Measurements from ENCODE around the gene NRP1. TPM values are rescaled to one million over a fixed set of nuclear protein-coding genes. Genes with fewer than 3 reads are reported as not detected.

NRP1 gene
- total RNA-seq, 1 donor from 2014 or later = not detected

- no peak overlapping the region for H3K4me3 Mint-ChIP-seq
- intact Hi-C loops (cut with micrococcal nuclease) = loop anchor here (5.0 kb wide), 3 partner anchors 37 to 502 kb away; partner anchors contain the start of gene ITGB1
- no peaks in the 10 kb centered on the region for H3K36me3 Mint-ChIP-seq (ENCODE audit: low read depth)
- H3K9me3 Mint-ChIP-seq = no peaks in the 10 kb centered on the region
- peaks cover 52% of the 10 kb centered on the region for H3K4me1 Mint-ChIP-seq
- peaks cover 2% of the 10 kb centered on the region for H3K27me3 Mint-ChIP-seq
- DNase-seq = no peak
- POLR2A ChIA-PET = interaction anchor here (1.3 to 1.4 kb wide), 2 partner anchors 21 to 146 kb away, joined by 3 read pairs; no protein-coding TSS in a partner anchor
- peak overlapping the region; percentile 38 for H3K27ac Mint-ChIP-seq
- CTCF ChIA-PET = interaction anchor here (1.5 to 3.9 kb wide), 2 partner anchors 133 to 146 kb away, joined by 3 to 34 read pairs; no protein-coding TSS in a partner anchor
- TF ChIP-seq CTCF (IDR thresholded peaks at IDR 0.05) = no peak
- ATAC-seq (ENCODE audit: low read depth) = no peak
Observed at GRCh38 chr10:33154590-33154989, 179.9 kb downstream of the NRP1 start.

GRCh38 chr10:33153968-33154327 is 180.5 kb downstream of the NRP1 start:
- CTCF ChIA-PET = interaction anchor here (1.2 to 3.9 kb wide), 3 partner anchors 132 to 359 kb away, joined by 3 to 34 read pairs (median 8); no protein-coding TSS in a partner anchor
- peaks cover 52% of the 10 kb centered on the region for H3K4me1 Mint-ChIP-seq
- no peak for TF ChIP-seq CTCF (IDR thresholded peaks at IDR 0.05)
- intact Hi-C loops (cut with micrococcal nuclease) = loop anchor here (5.0 kb wide), 3 partner anchors 37 to 502 kb away; partner anchors contain the start of gene ITGB1
- H3K27ac Mint-ChIP-seq = peak overlapping the region; percentile 79
- no peaks in the 10 kb centered on the region for H3K9me3 Mint-ChIP-seq
- H3K4me3 Mint-ChIP-seq = peak overlapping the region; percentile 29
- DNase-seq (no peak), ATAC-seq (ENCODE audit: low read depth) (peak; percentile 29)
- H3K27me3 Mint-ChIP-seq = peaks cover 2% of the 10 kb centered on the region
- POLR2A ChIA-PET = interaction anchor here (0.9 to 1.4 kb wide), 5 partner anchors 18 to 183 kb away, joined by 3 to 11 read pairs (median 4); no protein-coding TSS in a partner anchor
- H3K36me3 Mint-ChIP-seq (ENCODE audit: low read depth) = no peaks in the 10 kb centered on the region

GRCh38 chr10:33153251-33153967 is 181.1 kb downstream of the NRP1 start:
- peaks cover 52% of the 10 kb centered on the region for H3K4me1 Mint-ChIP-seq
- DNase-seq (no peak), ATAC-seq (ENCODE audit: low read depth) (peak; percentile 53)
- H3K9me3 Mint-ChIP-seq = no peaks in the 10 kb centered on the region
- H3K36me3 Mint-ChIP-seq (ENCODE audit: low read depth) = no peaks in the 10 kb centered on the region
- intact Hi-C loops (cut with micrococcal nuclease) = loop anchor here (5.0 kb wide), 3 partner anchors 36 to 501 kb away; partner anchors contain the start of gene ITGB1
- H3K27ac Mint-ChIP-seq = peak overlapping the region; percentile 79
- H3K27me3 Mint-ChIP-seq = peaks cover 2% of the 10 kb centered on the region
- peak overlapping the region; percentile 29 for H3K4me3 Mint-ChIP-seq
- CTCF ChIA-PET = interaction anchor here (0.8 to 3.9 kb wide), 4 partner anchors 20 to 358 kb away, joined by 3 to 34 read pairs (median 6); no protein-coding TSS in a partner anchor
- POLR2A ChIA-PET = interaction anchor here (0.9 to 1.4 kb wide), 5 partner anchors 17 to 182 kb away, joined by 3 to 11 read pairs (median 4); no protein-coding TSS in a partner anchor
- no peak for TF ChIP-seq CTCF (IDR thresholded peaks at IDR 0.05)

- TF ChIP-seq CTCF (IDR thresholded peaks at IDR 0.05) = no peak
- no peak for ATAC-seq (ENCODE audit: low read depth)
- Mint-ChIP-seq H3K4me3 (no peak overlapping the region), H3K36me3 (ENCODE audit: low read depth) (no peaks in the 10 kb centered on the region), H3K27me3 (peaks cover 2% of the 10 kb centered on the region), H3K4me1 (peaks cover 52% of the 10 kb centered on the region), H3K9me3 (no peaks in the 10 kb centered on the region), H3K27ac (peak overlapping the region; percentile 79)
- POLR2A ChIA-PET = interaction anchor here (1.0 to 1.4 kb wide), 3 partner anchors 16 to 182 kb away, joined by 3 to 11 read pairs (median 4); no protein-coding TSS in a partner anchor
- DNase-seq = no peak
- intact Hi-C loops (cut with micrococcal nuclease) = loop anchor here (5.0 kb wide), 3 partner anchors 35 to 500 kb away; partner anchors contain the start of gene ITGB1
- CTCF ChIA-PET = interaction anchor here (0.8 to 3.9 kb wide), 2 partner anchors 19 to 144 kb away, joined by 3 to 34 read pairs; no protein-coding TSS in a partner anchor
Observed at GRCh38 chr10:33152750-33153149, 181.7 kb downstream of the NRP1 start.

- DNase-seq (no peak), ATAC-seq (ENCODE audit: low read depth) (no peak)
- POLR2A ChIA-PET = interaction anchor here (1.2 kb wide), 1 partner anchor 19 kb away, joined by 3 read pairs; no protein-coding TSS in a partner anchor
- Mint-ChIP-seq H3K36me3 (ENCODE audit: low read depth) (no peaks in the 10 kb centered on the region), H3K27me3 (no peaks in the 10 kb centered on the region), H3K4me1 (peaks cover 52% of the 10 kb centered on the region), H3K27ac (no peak overlapping the region), H3K9me3 (no peaks in the 10 kb centered on the region), H3K4me3 (no peak overlapping the region)
- no peak for TF ChIP-seq CTCF (IDR thresholded peaks at IDR 0.05)
- CTCF ChIA-PET = no interaction called here
- intact Hi-C loops (cut with micrococcal nuclease) = loop anchor here (5.0 kb wide), 3 partner anchors 35 to 500 kb away; partner anchors contain the start of gene ITGB1
Observed at GRCh38 chr10:33152146-33152545, 182.3 kb downstream of the NRP1 start.
